IgD-negative memory B cell (primary cell): Measurements from ENCODE around the gene FSTL3. TPM values are rescaled to one million over a fixed set of nuclear protein-coding genes. Genes with fewer than 3 reads are reported as not detected.
"Not testable (repeated sequence)": the region's sequence is repeated elsewhere in the genome, so short reads cannot be mapped to it uniquely, and the experiment has no call there.

ENCODE experiments used
- H3K27ac Mint-ChIP-seq, 3 donors: one replicate each; pipeline ENCODE4 v1.8.0; 2020 to 2022; ENCODE audit warnings: mild to moderate bottlenecking in 3 of 3, mixed read lengths in 3 of 3, moderate library complexity in 1 of 3
- H3K27me3 Mint-ChIP-seq: one replicate; pipeline ENCODE4 v1.8.0; 2021; ENCODE audit warnings: mixed read lengths
- H3K36me3 Mint-ChIP-seq: one replicate; pipeline ENCODE4 v1.8.0; 2020; ENCODE audit warnings: mild to moderate bottlenecking, mixed read lengths
- H3K4me1 Mint-ChIP-seq, 3 donors: one replicate each; pipeline ENCODE4 v1.8.0; 2020 to 2022; ENCODE audit warnings: mixed read lengths in 3 of 3, mild to moderate bottlenecking in 1 of 3
- H3K4me3 Mint-ChIP-seq, 4 donors: one replicate each; pipeline ENCODE4 v1.8.0; 2020 to 2022; ENCODE audit warnings: mild to moderate bottlenecking in 4 of 4, mixed read lengths in 4 of 4, moderate library complexity in 3 of 4
- H3K9me3 Mint-ChIP-seq, 3 donors: one replicate each; pipeline ENCODE4 v1.8.0; 2020 to 2021; ENCODE audit warnings: mixed read lengths in 3 of 3, mild to moderate bottlenecking in 1 of 3
- polyA plus RNA-seq: library from polyadenylated mRNA; unstranded; fragments of 300-500 nt; fragmentation: Illumina TruSeq; gene quantifications from one replicate; pipeline ENCODE4 v1.2.3, GENCODE V29; 2021

FSTL3 gene
- polyA plus RNA-seq, 1 donor from 2014 or later = 1.7 TPM

GRCh38 chr19:698529-698928, 22.3 kb downstream of the FSTL3 start:
- Mint-ChIP-seq H3K4me3 (peak overlapping the region in 1 of 4 donors; percentile 45), H3K27me3 (peaks cover 37% of the 10 kb centered on the region)
- H3K27ac Mint-ChIP-seq, H3K9me3 Mint-ChIP-seq, H3K4me1 Mint-ChIP-seq, H3K36me3 Mint-ChIP-seq: not testable (repeated sequence)

- H3K27ac Mint-ChIP-seq = peak overlapping the region in 1 of 3 donors; percentile 23
- not testable (repeated sequence) for H3K9me3 Mint-ChIP-seq, H3K36me3 Mint-ChIP-seq, H3K4me3 Mint-ChIP-seq, H3K4me1 Mint-ChIP-seq
- H3K27me3 Mint-ChIP-seq = peaks cover 43% of the 10 kb centered on the region
Measured at GRCh38 chr19:699885-700284, 23.7 kb downstream of the FSTL3 start.

GRCh38 chr19:702847-703246, 26.7 kb downstream of the FSTL3 start:
- not testable (repeated sequence) for H3K36me3 Mint-ChIP-seq, H3K4me1 Mint-ChIP-seq, H3K4me3 Mint-ChIP-seq, H3K27ac Mint-ChIP-seq, H3K9me3 Mint-ChIP-seq
- peaks cover 44% of the 10 kb centered on the region for H3K27me3 Mint-ChIP-seq

- peak overlapping the region in 3 of 4 donors; percentile 52 to 55 (median 52) for H3K4me3 Mint-ChIP-seq
- H3K9me3 Mint-ChIP-seq = peaks cover 0 to 4% (median 0%) of the 10 kb centered on the region in 3 donors
- H3K4me1 Mint-ChIP-seq = peaks cover 0 to 7% (median 0%) of the 10 kb centered on the region in 3 donors
- no peak overlapping the region for H3K27ac Mint-ChIP-seq
- no peaks in the 10 kb centered on the region for H3K36me3 Mint-ChIP-seq
- peaks cover 45% of the 10 kb centered on the region for H3K27me3 Mint-ChIP-seq
Measured at GRCh38 chr19:703329-703650, 27.1 kb downstream of the FSTL3 start.

GRCh38 chr19:703651-704446, 27.7 kb downstream of the FSTL3 start:
- Mint-ChIP-seq H3K4me1 (peaks cover 0 to 7% (median 0%) of the 10 kb centered on the region in 3 donors), H3K27me3 (peaks cover 45% of the 10 kb centered on the region), H3K36me3 (no peaks in the 10 kb centered on the region), H3K27ac (no peak overlapping the region), H3K9me3 (peaks cover 0 to 4% (median 0%) of the 10 kb centered on the region in 3 donors), H3K4me3 (peak overlapping the region in 2 of 4 donors; percentile 52)

- H3K4me3 Mint-ChIP-seq = peak overlapping the region in 1 of 4 donors; percentile 63
- H3K4me1 Mint-ChIP-seq = peaks cover 0 to 7% (median 0%) of the 10 kb centered on the region in 3 donors
- H3K9me3 Mint-ChIP-seq = peaks cover 0 to 4% (median 0%) of the 10 kb centered on the region in 3 donors
- H3K27me3 Mint-ChIP-seq = peaks cover 45% of the 10 kb centered on the region
- H3K27ac Mint-ChIP-seq = no peak overlapping the region
- H3K36me3 Mint-ChIP-seq = no peaks in the 10 kb centered on the region
Measured at GRCh38 chr19:704447-704741, 28.2 kb downstream of the FSTL3 start.

GRCh38 chr19:708154-709143, 32.3 kb downstream of the FSTL3 start, which contains the start of gene PALM:
Gene PALM (plus strand): TSS chr19:708935. CDS start chr19:709147, 212 bp downstream.
- Mint-ChIP-seq H3K27ac (peak within 1 kb of the TSS in 1 of 3 donors; percentile 80), H3K4me1 (peaks cover 0 to 5% (median 1%) of the 10 kb centered on the region in 3 donors), H3K9me3 (peaks cover 0 to 2% (median 0%) of the 10 kb centered on the region in 3 donors), H3K36me3 (no peaks in the 10 kb centered on the region), H3K27me3 (peaks cover 34% of the 10 kb centered on the region), H3K4me3 (peak within 1 kb of the TSS in 1 of 4 donors; percentile 37)

- Mint-ChIP-seq H3K4me3 (no peak overlapping the region), H3K27me3 (peaks cover 30% of the 10 kb centered on the region), H3K4me1 (peaks cover 0 to 5% (median 1%) of the 10 kb centered on the region in 3 donors), H3K27ac (no peak overlapping the region), H3K9me3 (peaks cover 0 to 2% (median 0%) of the 10 kb centered on the region in 3 donors), H3K36me3 (no peaks in the 10 kb centered on the region)
Measured at GRCh38 chr19:709196-709964, 33.2 kb downstream of the FSTL3 start.

- Mint-ChIP-seq H3K4me1 (peaks cover 0 to 5% (median 1%) of the 10 kb centered on the region in 3 donors), H3K27me3 (peaks cover 23% of the 10 kb centered on the region), H3K4me3 (no peak overlapping the region)
Measured at GRCh38 chr19:709965-710571, 33.9 kb downstream of the FSTL3 start.

GRCh38 chr19:710767-711166, 34.6 kb downstream of the FSTL3 start:
- Mint-ChIP-seq H3K4me1 (peaks cover 0 to 5% (median 0%) of the 10 kb centered on the region in 3 donors), H3K4me3 (no peak overlapping the region), H3K36me3 (no peaks in the 10 kb centered on the region), H3K9me3 (peaks cover 1 to 5% (median 5%) of the 10 kb centered on the region in 3 donors), H3K27me3 (peaks cover 24% of the 10 kb centered on the region), H3K27ac (no peak overlapping the region)

More at GRCh38 chr19:709965-710571, 33.9 kb downstream of the FSTL3 start:
- H3K36me3 Mint-ChIP-seq = no peaks in the 10 kb centered on the region
- H3K9me3 Mint-ChIP-seq = peaks cover 0 to 2% (median 0%) of the 10 kb centered on the region in 3 donors
- H3K27ac Mint-ChIP-seq = no peak overlapping the region

GRCh38 chr19:711254-711653, 35.1 kb downstream of the FSTL3 start:
- H3K4me3 Mint-ChIP-seq = peak overlapping the region in 1 of 4 donors; percentile 20
- H3K9me3 Mint-ChIP-seq = peaks cover 1 to 7% (median 7%) of the 10 kb centered on the region in 3 donors
- no peak overlapping the region for H3K27ac Mint-ChIP-seq
- H3K36me3 Mint-ChIP-seq = no peaks in the 10 kb centered on the region
- H3K27me3 Mint-ChIP-seq = peaks cover 24% of the 10 kb centered on the region
- peaks cover 0 to 5% (median 0%) of the 10 kb centered on the region in 3 donors for H3K4me1 Mint-ChIP-seq

- Mint-ChIP-seq H3K4me1 (peaks cover 0 to 5% (median 0%) of the 10 kb centered on the region in 3 donors), H3K27me3 (peaks cover 24% of the 10 kb centered on the region), H3K9me3 (peaks cover 1 to 7% (median 5%) of the 10 kb centered on the region in 3 donors), H3K27ac (no peak overlapping the region), H3K36me3 (peaks cover 1% of the 10 kb centered on the region), H3K4me3 (no peak overlapping the region)
Measured at GRCh38 chr19:715347-715746, 39.2 kb downstream of the FSTL3 start.

- no peak overlapping the region for H3K4me3 Mint-ChIP-seq
- peaks cover 1 to 7% (median 5%) of the 10 kb centered on the region in 3 donors for H3K9me3 Mint-ChIP-seq
- peak overlapping the region in 1 of 3 donors; percentile 70 for H3K27ac Mint-ChIP-seq
- peaks cover 1% of the 10 kb centered on the region for H3K36me3 Mint-ChIP-seq
- H3K27me3 Mint-ChIP-seq = peaks cover 22% of the 10 kb centered on the region
- peaks cover 0 to 5% (median 3%) of the 10 kb centered on the region in 3 donors for H3K4me1 Mint-ChIP-seq
Measured at GRCh38 chr19:718251-718951, 42.2 kb downstream of the FSTL3 start.
